Vagina (tissue), 2 donors: ENCODE data around the gene CXCL1. TPM values are rescaled to one million over a fixed set of nuclear protein-coding genes. Genes with fewer than 3 reads are reported as not detected.

ENCODE experiments used
- DNase-seq, 2 donors: peaks; one replicate each; pipeline ENCODE4 v3.0.0-alpha.2; 2017; ENCODE audit errors: extremely low spot score in 2 of 2
- H3K27ac ChIP-seq: fragments of 200-600 bp; sonication (generic); one replicate; pipeline ENCODE4 v1.5.1; 2019
- H3K27me3 ChIP-seq: fragments of 200-600 bp; sonication (generic); one replicate; pipeline ENCODE4 v1.5.1; 2019
- H3K36me3 ChIP-seq, 2 donors: fragments of 200-600 bp; sonication (generic); one replicate each; pipeline ENCODE4 v1.5.1; 2017 to 2019
- H3K4me1 ChIP-seq: fragments of 200-600 bp; sonication (generic); one replicate; pipeline ENCODE4 v1.5.1; 2019
- H3K4me3 ChIP-seq, 2 donors: fragments of 200-600 bp; sonication (generic); 1 replicate in 1 of 2; 2 replicates in 1 of 2; pipeline ENCODE4 v1.5.1; 2016 to 2019
- H3K9me3 ChIP-seq: fragments of 200-600 bp; sonication (generic); one replicate; pipeline ENCODE4 v1.5.1; 2019
- CTCF ChIP-seq, 3 experiments: fragments of 450-650 bp in 2 of 3; fragments of 200-600 bp in 1 of 3; sonication (generic) in 1 of 3; IDR thresholded peaks; one replicate each; pipeline ENCODE4 v1.5.1; 2017 to 2019; ENCODE audit warnings: antibody characterized with exemption in 3 of 3, mild to moderate bottlenecking in 2 of 3, moderate library complexity in 2 of 3
- POLR2A ChIP-seq, 2 donors: fragments of 450-650 bp; IDR thresholded peaks; one replicate each; pipeline ENCODE4 v1.6.1; 2017; ENCODE audit warnings: antibody characterized with exemption in 2 of 2, mild to moderate bottlenecking in 2 of 2, moderate library complexity in 2 of 2
- POLR2AphosphoS5 ChIP-seq, 2 donors: sonication (generic); formaldehyde crosslinking; IDR thresholded peaks; one replicate each; pipeline ENCODE4 v1.9.0; 2017; ENCODE audit warnings: antibody characterized with exemption in 2 of 2, mild to moderate bottlenecking in 2 of 2, low read depth in 1 of 2; ENCODE audit not compliant: insufficient read depth in 1 of 2
- intact Hi-C: fragments of 100-400 bp; cut with DNase I; formaldehyde crosslinking; loops from one replicate; pipeline ENCODE4 v1.15.1; 2023
- total RNA-seq: library from RNA; depleted of rRNA; stranded (reverse); fragments of >200 nt; gene quantifications from one replicate; pipeline ENCODE4 v1.2.3, GENCODE V29; 2016

The CXCL1 gene
- total RNA-seq, 1 donor from 2014 or later, result 26.3 TPM

- H3K27me3 ChIP-seq, result no peaks in the 10 kb centered on the region
- no peak for DNase-seq
- H3K36me3 ChIP-seq, result no peaks in the 10 kb centered on the region
- no peak for TF ChIP-seq CTCF (IDR thresholded peaks at IDR 0.05)
- no peak for TF ChIP-seq POLR2A (IDR thresholded peaks at IDR 0.05)
- no peak for TF ChIP-seq POLR2AphosphoS5 (IDR thresholded peaks at IDR 0.05; ENCODE audit: insufficient read depth in 1 of 2, low read depth in 1 of 2)
- intact Hi-C loops, result no loop called here
- H3K4me1 ChIP-seq, result peaks cover 9% of the 10 kb centered on the region
- no peaks in the 10 kb centered on the region for H3K9me3 ChIP-seq
- H3K27ac ChIP-seq, result no peak overlapping the region
- no peak overlapping the region for H3K4me3 ChIP-seq
These were observed 30.1 kb upstream of the CXCL1 start for GRCh38 chr4:73839071-73839470.

DNA sequence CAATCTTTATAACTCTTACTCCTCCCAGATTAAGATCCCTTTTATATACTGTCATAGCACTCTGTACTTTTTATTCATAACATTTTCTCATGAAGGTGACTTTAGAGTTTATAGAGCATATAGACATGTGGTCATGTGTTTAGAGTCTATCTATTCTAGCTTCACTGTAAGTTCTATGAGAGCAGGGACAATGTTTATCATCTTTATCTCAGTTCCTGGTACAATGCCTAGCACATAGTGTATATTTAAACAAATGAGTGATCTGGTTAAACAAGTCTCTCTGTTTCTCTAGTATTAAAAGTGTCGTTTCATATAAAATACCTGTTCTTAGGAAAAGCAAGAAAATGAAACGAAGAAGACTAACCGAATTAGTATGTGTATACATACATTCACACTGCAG lies 29.5 kb upstream of the CXCL1 start:
- TF ChIP-seq CTCF (IDR thresholded peaks at IDR 0.05) (no peak), POLR2A (IDR thresholded peaks at IDR 0.05) (no peak), POLR2AphosphoS5 (IDR thresholded peaks at IDR 0.05; ENCODE audit: insufficient read depth in 1 of 2, low read depth in 1 of 2) (no peak)
- H3K27me3 ChIP-seq, result no peaks in the 10 kb centered on the region
- no peaks in the 10 kb centered on the region for H3K36me3 ChIP-seq
- intact Hi-C loops, result no loop called here
- H3K27ac ChIP-seq, result no peak overlapping the region
- H3K9me3 ChIP-seq, result no peaks in the 10 kb centered on the region
- H3K4me1 ChIP-seq, result peaks cover 9% of the 10 kb centered on the region
- H3K4me3 ChIP-seq, result no peak overlapping the region
- no peak for DNase-seq

DNA sequence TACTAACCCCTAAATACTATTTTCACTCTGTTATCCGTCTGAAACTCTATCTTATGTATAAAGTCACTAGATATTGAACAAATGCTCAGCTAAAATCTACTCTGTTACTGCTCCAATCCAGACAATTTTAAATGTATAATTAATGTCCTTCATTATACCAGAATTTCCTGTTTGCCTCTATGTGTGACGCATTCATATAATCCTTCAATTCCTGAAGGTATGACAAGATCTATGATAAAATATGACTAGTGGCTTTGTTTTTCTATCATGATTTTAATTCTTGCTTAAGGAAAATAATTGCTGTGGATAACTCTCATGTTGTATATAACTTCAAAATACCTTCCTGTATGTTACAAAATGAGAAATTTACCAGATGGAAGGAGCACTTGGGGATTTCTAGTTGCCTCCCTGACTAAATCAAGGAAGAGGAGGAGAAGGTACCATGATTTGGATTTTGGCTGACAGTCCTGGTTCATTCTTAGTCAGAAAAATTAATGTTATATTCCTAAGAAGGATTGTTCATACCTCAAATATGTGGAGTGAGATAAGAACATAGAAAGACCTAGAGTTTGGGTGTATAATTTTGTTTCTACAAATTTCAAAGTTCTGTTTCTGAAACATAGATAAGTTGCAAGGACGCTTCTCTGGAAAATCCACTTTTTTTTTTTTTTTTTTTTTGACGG lies 27.8 kb upstream of the CXCL1 start:
- Histone ChIP-seq H3K36me3 (no peaks in the 10 kb centered on the region), H3K9me3 (no peaks in the 10 kb centered on the region), H3K4me1 (peaks cover 8% of the 10 kb centered on the region), H3K27ac (no peak overlapping the region), H3K4me3 (no peak overlapping the region), H3K27me3 (no peaks in the 10 kb centered on the region)
- no peak for TF ChIP-seq POLR2AphosphoS5 (IDR thresholded peaks at IDR 0.05; ENCODE audit: insufficient read depth in 1 of 2, low read depth in 1 of 2)
- no peak for TF ChIP-seq CTCF (IDR thresholded peaks at IDR 0.05)
- no peak for TF ChIP-seq POLR2A (IDR thresholded peaks at IDR 0.05)
- DNase-seq, result no peak
- intact Hi-C loops, result no loop called here

DNA sequence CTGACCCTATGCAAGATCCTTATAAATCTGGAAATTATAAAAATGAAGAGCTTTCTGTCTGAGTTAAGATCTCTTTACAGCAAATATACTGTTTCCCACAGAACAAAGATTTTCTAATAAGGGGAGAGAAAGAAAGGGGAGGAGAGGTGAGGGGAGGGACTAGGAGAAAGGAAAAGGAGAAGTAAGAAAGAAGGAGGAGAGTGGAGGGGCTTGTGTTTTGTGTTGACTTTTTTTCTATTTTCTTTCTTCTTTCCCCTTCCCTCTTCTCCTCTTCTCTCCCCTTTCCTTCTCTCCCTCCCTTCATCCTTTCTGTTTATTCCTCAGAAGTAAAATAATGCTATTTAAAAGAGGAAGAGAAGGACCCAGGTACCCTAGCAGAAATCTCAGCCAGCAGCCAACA lies 26.5 kb upstream of the CXCL1 start:
- no peak overlapping the region for H3K4me3 ChIP-seq
- intact Hi-C loops, result no loop called here
- H3K4me1 ChIP-seq, result no peaks in the 10 kb centered on the region
- H3K9me3 ChIP-seq, result no peaks in the 10 kb centered on the region
- no peaks in the 10 kb centered on the region for H3K36me3 ChIP-seq
- no peak for TF ChIP-seq CTCF (IDR thresholded peaks at IDR 0.05)
- no peak for TF ChIP-seq POLR2A (IDR thresholded peaks at IDR 0.05)
- TF ChIP-seq POLR2AphosphoS5 (IDR thresholded peaks at IDR 0.05; ENCODE audit: insufficient read depth in 1 of 2, low read depth in 1 of 2), result no peak
- H3K27me3 ChIP-seq, result no peaks in the 10 kb centered on the region
- no peak for DNase-seq
- no peak overlapping the region for H3K27ac ChIP-seq

GRCh38 chr4:73843369-73843768 lies 25.8 kb upstream of the CXCL1 start:
- Histone ChIP-seq H3K36me3 (no peaks in the 10 kb centered on the region), H3K27me3 (no peaks in the 10 kb centered on the region), H3K4me1 (no peaks in the 10 kb centered on the region), H3K9me3 (no peaks in the 10 kb centered on the region), H3K27ac (no peak overlapping the region), H3K4me3 (no peak overlapping the region)
- DNase-seq, result no peak
- TF ChIP-seq POLR2AphosphoS5 (IDR thresholded peaks at IDR 0.05; ENCODE audit: insufficient read depth in 1 of 2, low read depth in 1 of 2) (no peak), POLR2A (IDR thresholded peaks at IDR 0.05) (no peak), CTCF (IDR thresholded peaks at IDR 0.05) (no peak)
- intact Hi-C loops, result no loop called here
